NOMO-1 treated with DMSO at 0.1 percent for 48 hours (cell line): ENCODE measurements around the gene DPY19L3.
"Not testable (repeated sequence)": the region's sequence is repeated elsewhere in the genome, so short reads cannot be mapped to it uniquely, and the experiment has no call there.

Experiments used
- DNase-seq: peaks from one replicate; lab custom pipeline; 2025; ENCODE audit not compliant: unreplicated experiment; lab: John Stamatoyannopoulos, UW

The DPY19L3 gene

GRCh38 chr19:32396046-32396652, 9.4 kb upstream of the DPY19L3 start:
- no peak for DNase-seq

GRCh38 chr19:32397671-32398101, 7.9 kb upstream of the DPY19L3 start:
- DNase-seq: no peak

- no peak for DNase-seq
Observed at GRCh38 chr19:32401992-32402391, 3.6 kb upstream of the DPY19L3 start.

DNA sequence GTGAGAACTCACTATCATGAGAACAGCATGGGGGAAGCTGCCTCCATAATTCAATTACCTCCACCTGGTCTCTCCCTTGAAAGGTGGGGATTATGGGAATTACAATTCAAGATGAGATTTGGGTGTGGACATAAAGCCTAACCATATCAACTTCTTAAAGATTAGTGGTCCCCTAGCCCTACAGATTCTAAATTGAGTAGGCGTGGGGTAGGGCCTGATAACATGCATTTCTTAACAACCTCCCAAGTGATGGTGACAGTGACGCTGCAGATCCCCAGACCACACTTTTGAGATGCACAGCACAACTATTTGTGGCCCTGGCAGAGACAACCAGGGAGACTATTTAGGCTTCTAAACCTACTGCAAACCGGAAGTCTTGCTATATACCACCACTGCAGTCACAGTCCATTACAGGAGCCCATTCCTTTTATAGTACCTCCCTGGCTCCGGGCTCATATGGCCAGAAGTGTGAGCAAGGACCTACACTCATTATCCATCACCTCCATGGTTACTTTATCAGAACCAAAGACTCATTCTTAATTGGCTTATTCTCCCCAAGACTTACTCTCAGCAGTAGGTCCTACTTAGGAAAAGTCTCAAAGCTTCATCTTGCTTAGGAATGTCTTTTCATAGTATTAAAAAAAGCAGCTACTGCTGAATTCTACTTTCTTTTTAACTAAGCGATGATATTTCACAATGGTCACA, 2.1 kb upstream of the DPY19L3 start:
- DNase-seq: no peak

DNA sequence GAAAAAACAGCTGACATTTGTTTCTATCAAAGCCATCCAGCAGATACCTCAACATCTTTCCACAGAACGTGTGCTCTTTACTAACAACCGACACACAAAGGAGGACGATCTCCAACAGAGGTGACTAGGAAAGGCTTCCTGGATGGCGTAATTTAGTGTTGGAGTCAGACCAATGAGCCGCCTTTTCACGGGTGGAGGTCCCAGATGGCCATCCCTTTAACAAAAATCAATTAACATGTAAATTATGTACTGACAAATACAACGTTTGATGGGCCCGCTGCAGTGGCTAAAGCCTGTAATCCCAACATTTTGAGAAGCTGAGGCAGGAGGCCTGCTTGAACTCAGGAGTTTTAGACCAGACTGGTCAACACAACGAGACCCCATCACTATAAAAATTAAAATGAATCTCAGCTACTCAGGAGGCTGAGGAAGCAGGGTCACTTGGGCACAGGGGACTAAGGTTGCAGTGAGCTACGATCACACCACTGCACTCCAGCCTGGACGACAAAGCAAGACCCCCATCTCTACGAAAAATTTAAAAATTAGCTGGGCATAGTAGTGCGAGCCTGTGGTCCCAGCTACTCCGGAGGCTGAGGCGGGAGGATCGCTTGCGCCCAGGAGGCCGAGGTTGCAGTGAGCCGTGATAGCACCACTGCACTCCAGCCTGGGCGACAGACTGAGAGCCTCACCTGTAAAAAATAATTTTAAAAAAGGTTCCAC, 1.2 kb upstream of the DPY19L3 start:
- no peak for DNase-seq

- DNase-seq: peak; percentile 66
Observed at GRCh38 chr19:32404933-32405430, 588 bp upstream of the DPY19L3 start.

DNA sequence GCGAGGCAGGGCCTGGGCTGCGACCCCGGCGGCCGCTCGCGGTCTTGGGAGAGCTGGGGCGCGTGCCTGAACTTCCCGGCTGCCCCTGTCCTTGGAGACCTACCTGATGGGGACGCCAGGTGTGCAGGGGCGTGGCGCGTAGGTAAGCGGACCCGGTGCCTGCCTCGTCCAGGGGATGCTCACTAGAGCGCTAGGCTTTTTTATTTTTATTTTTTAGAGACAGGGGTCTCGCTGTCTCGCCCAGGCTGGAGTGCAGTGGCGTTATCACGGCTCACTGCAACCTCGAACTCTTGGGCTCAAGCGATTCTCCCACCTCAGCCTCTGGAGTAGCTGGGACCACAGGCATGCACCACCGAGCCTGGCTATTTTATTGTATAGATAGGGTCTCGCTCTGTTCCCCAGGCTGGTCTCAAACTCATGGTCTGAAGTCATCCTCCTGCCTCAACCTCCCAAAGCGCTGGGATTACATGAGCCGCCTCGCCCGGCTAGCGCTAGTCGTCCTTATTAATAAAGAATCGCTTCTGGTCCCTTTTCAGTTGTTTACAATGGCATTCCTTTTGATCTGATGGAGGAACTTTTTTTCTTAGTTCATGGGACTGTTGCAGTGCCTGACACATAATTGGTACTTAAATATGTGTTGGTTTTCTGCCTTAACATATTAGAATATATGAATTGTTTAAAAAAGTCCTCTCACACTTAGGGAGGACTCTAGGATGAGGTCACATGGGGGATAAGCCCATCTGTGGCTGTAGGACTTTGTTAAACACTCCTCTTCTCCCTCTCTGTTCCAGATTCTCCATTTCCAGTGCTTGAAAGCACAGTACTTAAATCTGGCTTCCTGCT, 812 bp downstream of the DPY19L3 start:
- no peak for DNase-seq

GRCh38 chr19:32407004-32407992, 1.7 kb downstream of the DPY19L3 start:
- no peak for DNase-seq

DNA sequence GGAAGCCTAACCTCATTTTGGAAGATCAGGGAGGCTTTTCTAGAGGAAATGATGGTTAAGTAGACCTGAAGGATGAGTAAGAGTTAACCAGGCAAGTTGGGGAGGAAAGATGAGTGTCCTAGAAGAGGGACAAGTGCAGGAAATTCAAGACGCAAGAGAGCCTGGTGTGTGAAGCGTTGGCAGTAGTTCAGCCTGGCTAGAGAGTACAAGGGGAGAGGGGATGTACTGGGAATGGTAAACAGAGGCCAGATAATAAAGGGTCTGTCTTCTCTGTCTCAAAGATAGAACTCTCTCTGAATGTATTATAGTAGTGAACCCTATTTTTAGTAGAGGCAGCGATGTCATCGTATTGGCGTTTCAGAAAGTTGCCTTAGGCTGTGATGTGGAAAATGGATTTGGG, 9.7 kb downstream of the DPY19L3 start:
- no peak for DNase-seq

DNA sequence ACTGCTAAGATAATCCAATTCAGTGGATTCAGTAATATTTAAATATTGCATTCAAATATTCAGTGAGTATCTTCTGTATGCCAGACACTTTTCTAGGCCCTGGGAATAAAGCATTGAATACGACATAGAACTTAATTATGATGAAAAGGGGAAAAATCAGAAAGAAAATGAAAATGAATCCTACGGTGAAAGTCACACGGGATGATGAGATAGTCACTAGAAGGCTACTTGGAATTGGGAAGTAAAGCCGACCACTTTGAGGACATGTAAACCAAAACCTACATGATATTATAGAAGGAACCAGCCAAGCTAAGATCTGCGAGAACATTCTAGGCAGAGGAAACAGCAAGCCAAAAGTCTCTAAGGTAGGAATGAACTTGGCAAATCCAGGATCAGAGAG, 10.1 kb downstream of the DPY19L3 start:
- no peak for DNase-seq

GRCh38 chr19:32416749-32417456, 11.3 kb downstream of the DPY19L3 start:
- DNase-seq: no peak

DNA sequence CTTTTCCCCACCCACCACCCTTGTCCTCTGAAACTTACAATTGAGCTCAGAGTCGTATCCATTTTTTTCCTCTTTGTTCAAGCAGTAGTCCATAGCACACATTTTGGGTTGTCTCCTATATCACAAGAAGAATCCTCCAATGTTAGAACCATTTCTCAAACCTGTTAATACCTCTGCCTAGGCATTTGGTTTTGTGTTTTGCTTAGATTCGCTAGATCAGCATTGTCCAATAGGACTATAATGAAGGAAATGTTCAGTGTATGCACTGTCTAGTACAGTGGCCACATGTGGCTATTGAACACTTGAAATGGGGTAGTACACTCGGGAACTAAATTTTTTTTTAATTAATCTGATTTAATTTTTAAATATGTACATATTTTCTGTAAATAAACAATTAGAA, 12.6 kb downstream of the DPY19L3 start:
- no peak for DNase-seq

DNA sequence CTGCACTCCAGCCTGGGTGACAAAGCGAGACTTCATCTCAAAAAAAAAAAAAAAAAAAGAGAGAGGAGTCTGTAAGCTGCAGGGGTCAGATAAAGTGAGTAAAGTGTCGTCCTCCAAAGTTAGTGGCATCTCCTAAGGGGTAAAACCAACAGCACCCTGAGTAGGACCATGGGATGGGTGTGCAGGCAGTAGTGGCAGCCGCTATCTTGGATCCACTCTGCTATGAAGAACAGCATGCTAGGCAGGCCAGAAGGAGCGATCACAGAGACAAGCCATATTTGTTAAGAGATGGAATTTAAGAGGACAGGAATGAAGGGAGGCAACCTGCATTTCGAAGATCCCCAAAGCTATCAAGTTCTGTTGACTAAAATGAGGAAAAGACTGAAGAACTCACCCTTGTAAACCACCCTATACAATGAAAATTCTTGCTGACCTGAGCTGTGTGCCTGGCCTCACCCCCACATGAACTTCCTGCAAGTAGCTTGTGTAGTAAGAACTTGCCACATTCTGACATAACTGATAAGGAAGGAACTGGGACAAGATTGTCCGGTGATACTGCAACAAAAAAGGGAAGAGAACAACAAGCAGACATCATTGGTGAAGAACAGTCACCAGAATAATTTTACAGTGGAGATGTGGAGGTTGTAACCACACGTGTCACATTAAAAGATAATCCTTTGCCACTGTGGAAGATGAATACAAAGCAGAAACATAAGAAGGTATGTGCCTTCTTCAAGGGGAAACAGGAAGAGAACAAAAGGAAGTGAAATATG, 16.2 kb downstream of the DPY19L3 start:
- peak; percentile 97 for DNase-seq

GRCh38 chr19:32422435-32422834, 16.9 kb downstream of the DPY19L3 start:
- DNase-seq: no peak

DNA sequence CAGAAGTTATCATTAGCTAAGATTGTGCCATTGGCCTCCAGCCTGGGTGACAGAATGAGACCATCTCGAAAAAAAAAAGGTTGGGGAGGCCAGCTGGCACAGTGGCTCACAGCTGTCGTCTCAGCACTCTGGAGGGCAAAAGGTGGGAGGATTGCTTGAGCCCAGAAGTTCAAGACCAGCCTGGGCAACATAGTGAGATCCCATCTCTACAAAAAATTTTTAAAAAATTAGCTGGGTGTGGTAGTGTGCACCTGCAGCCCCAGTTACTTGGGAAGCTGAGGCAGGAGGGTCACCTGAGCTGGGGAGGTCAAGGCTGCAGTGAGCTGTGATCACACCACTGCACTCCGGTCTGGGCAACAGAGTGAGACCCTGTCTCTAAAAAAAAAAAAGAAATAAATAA, 18.4 kb downstream of the DPY19L3 start:
- DNase-seq: not testable (repeated sequence)

- no peak for DNase-seq
Observed at GRCh38 chr19:32427536-32427935, 22.0 kb downstream of the DPY19L3 start.

DNA sequence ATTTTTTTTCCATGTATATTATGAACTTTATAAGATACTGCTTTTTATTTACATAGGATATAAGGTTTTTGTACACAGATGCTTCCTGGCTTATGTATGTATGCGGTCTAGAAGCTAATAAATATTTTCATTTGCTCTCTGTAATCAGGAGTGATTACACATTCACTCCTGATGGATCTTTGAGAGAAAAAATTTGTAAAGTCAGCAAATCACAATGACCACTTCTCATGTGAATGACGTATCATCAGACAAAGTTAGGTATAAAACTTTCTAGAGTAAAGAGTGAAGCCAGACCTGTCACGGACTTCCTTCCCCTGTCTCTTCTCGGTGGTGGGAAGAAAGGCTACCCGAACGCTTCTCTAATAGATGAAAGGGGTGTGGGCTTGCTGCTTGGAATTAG, 31.1 kb downstream of the DPY19L3 start:
- no peak for DNase-seq

- DNase-seq: no peak
Observed at GRCh38 chr19:32437096-32437495, 31.5 kb downstream of the DPY19L3 start.

DNA sequence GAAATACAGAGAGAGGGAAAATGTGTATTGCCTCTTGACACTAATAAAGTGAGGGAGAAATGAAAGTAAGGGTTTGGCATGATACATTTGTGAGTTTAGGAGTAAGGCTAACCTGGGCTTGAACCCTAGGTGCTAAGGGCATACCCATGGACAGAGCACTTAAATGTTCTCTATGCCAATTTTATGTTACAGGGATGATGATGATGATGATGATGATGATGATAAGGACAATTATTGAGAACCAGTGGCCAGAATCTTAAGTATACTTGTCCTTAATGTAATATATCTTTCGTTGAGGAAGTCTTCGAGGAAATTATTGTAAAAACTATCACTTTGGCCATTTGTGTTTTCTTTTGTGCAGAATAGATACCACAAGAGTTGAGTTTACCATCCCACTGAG, 33.2 kb downstream of the DPY19L3 start:
- no peak for DNase-seq
